ENCODE measurements around the gene ANK2. TPM values are rescaled to one million over a fixed set of nuclear protein-coding genes. Genes with fewer than 3 reads are reported as not detected.

Gene ANK2
- total RNA-seq, 2 donors from 2014 or later, result 3.5 to 26.0 TPM

DNA sequence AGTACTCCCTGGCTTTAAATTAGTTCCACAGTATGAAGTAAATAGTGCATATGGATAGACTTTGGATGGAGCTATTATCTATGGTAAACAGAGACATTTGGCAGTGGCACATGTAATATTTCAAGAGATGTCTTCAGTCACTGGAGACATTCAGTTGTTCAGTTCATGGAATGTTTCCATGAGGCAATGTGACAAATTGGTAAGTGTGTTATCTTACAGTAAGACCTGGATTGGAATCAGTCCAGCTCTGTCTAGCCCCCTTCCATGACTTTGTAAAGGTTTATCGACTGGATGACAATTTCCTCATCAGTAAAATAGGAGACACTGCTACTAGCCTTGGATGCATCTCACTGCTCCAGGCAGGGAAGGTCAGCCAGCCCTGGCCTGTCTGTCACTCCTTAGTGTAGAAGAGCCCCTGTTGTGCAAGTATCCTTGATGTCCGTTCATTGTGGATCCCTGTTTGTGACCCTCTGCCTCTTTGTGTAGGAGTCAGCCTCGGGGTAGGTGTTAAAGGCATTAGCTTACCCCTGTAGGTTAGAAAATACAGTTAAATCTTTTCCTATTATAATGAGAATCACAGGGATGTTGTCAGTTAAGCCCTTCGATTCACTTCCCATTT lies 335.9 kb downstream of the ANK2 start:
- no peaks in the 10 kb centered on the region for H3K27me3 ChIP-seq (replicated peaks; ENCODE audit: insufficient read depth)
- 88% methylated on average over 4 of the region's 4 CpGs for whole genome bisulfite sequencing
- TF ChIP-seq POLR2A (IDR thresholded peaks at IDR 0.05) (no peak), CTCF (IDR thresholded peaks at IDR 0.05) (no peak), POLR2AphosphoS5 (IDR thresholded peaks at IDR 0.05) (no peak)
- no peaks in the 10 kb centered on the region for H3K9me3 ChIP-seq
- H3K36me3 ChIP-seq, result no peaks in the 10 kb centered on the region
- DNase-seq (ENCODE audit: low spot score), result no peak
- H3K4me3 ChIP-seq, result no peak overlapping the region
- intact Hi-C loops (cut with DNase I), result no loop called here
- no peak overlapping the region for H3K27ac ChIP-seq
- H3K4me1 ChIP-seq (replicated peaks), result no peaks in the 10 kb centered on the region

DNA sequence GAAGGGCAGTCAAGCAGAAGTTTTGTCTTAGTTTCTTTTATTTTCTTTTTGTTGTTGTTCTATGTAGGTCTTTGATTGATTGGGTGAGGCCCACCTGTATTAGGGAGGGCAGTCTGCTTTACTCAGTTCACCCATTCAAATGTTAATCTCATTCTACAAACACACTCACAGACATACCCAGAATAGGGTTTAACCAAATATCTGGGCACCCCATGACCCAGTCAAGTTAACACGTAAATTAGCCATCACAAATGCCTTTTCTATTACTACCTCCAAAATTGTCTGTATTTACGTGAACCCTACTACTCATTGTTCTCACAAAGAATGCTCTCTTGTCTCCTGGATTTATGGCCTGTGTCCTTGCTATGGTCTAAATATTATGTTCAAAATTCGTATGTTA lies 339.7 kb downstream of the ANK2 start:
- 88% methylated on average over 3 of the region's 3 CpGs for WGBS
- TF ChIP-seq POLR2AphosphoS5 (IDR thresholded peaks at IDR 0.05) (no peak), POLR2A (IDR thresholded peaks at IDR 0.05) (no peak), CTCF (IDR thresholded peaks at IDR 0.05) (no peak)
- intact Hi-C loops (cut with DNase I), result no loop called here

DNA sequence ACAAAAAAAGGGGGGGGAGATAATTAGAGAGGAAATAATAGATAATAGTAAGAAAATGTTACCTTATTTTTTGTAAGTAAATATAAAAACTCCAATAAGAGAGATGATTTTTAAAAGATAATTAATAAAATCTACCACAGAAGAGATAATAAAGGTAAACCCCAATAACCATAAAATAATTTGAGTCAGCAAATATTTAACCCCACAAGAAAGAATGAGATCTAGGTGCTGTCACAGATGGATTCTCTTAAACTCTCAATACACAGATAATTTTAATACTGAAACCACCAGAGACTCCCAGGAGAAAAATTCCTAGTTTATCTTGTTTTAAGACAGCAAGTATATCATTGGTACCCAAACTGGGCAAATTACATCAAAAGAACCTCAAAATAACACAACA lies 341.4 kb downstream of the ANK2 start:
- intact Hi-C loops (cut with DNase I), result loop anchor here (10.0 kb wide), 2 partner anchors 154 to 984 kb away; no protein-coding TSS in a partner anchor
- no peak for TF ChIP-seq CTCF (IDR thresholded peaks at IDR 0.05)
- TF ChIP-seq POLR2A (IDR thresholded peaks at IDR 0.05), result no peak
- no peak for TF ChIP-seq POLR2AphosphoS5 (IDR thresholded peaks at IDR 0.05)
- H3K27ac ChIP-seq, result no peak overlapping the region

More for the DNA sequence above, 339.7 kb downstream of the ANK2 start:
- no peaks in the 10 kb centered on the region for H3K36me3 ChIP-seq
- no peaks in the 10 kb centered on the region for H3K27me3 ChIP-seq (replicated peaks; ENCODE audit: insufficient read depth)
- no peak overlapping the region for H3K4me3 ChIP-seq
- H3K27ac ChIP-seq, result no peak overlapping the region
- H3K9me3 ChIP-seq, result no peaks in the 10 kb centered on the region
- no peak for DNase-seq (ENCODE audit: low spot score)
- no peaks in the 10 kb centered on the region for H3K4me1 ChIP-seq (replicated peaks)

GRCh38 chr4:113394108-113394729 lies 344.8 kb downstream of the ANK2 start:
- no peak for TF ChIP-seq CTCF (IDR thresholded peaks at IDR 0.05)
- no peak for TF ChIP-seq POLR2A (IDR thresholded peaks at IDR 0.05)
- no peak for TF ChIP-seq POLR2AphosphoS5 (IDR thresholded peaks at IDR 0.05)
- H3K27me3 ChIP-seq (replicated peaks; ENCODE audit: insufficient read depth), result no peaks in the 10 kb centered on the region
- DNase-seq (ENCODE audit: low spot score), result no peak
- 35% methylated on average over 3 of the region's 3 CpGs for WGBS
- intact Hi-C loops (cut with DNase I), result loop anchor here (2.0 to 10.0 kb wide), 3 partner anchors 151 to 981 kb away; partner anchors contain the start of gene CAMK2D
- H3K36me3 ChIP-seq, result no peaks in the 10 kb centered on the region
- no peaks in the 10 kb centered on the region for H3K9me3 ChIP-seq
- H3K4me1 ChIP-seq (replicated peaks), result no peaks in the 10 kb centered on the region
- H3K27ac ChIP-seq, result no peak overlapping the region
- H3K4me3 ChIP-seq, result no peak overlapping the region

More for the DNA sequence above, 341.4 kb downstream of the ANK2 start:
- H3K4me3 ChIP-seq, result no peak overlapping the region
- H3K36me3 ChIP-seq, result no peaks in the 10 kb centered on the region
- DNase-seq (ENCODE audit: low spot score), result no peak
- no peaks in the 10 kb centered on the region for H3K9me3 ChIP-seq
- H3K27me3 ChIP-seq (replicated peaks; ENCODE audit: insufficient read depth), result no peaks in the 10 kb centered on the region
- no peaks in the 10 kb centered on the region for H3K4me1 ChIP-seq (replicated peaks)
